A673 (cell line): ENCODE results near the gene IL4R. TPM values are rescaled to one million over a fixed set of nuclear protein-coding genes. Genes with fewer than 3 reads are reported as not detected.
"Not testable (repeated sequence)": the region's sequence is repeated elsewhere in the genome, so short reads cannot be mapped to it uniquely, and the experiment has no call there.

Experiments
- BruUV-seq: library from RNA; stranded (reverse); fragments of 400-500 nt; replicated peaks from 2 replicates; lab custom pipeline; 2021; lab: Mats Ljungman, UMichigan
- CTCF ChIA-PET: fragments of 300-600 bp; sonication (Branson Sonifier 250); formaldehyde crosslinking; loops from one replicate; lab custom pipeline; 2022; ENCODE audit warnings: antibody characterized with exemption; lab: Charles Lee
- POLR2A ChIA-PET: fragments of 300-600 bp; sonication (Branson Sonifier 250); formaldehyde crosslinking; loops from one replicate; lab custom pipeline; 2022; ENCODE audit warnings: antibody characterized with exemption; ENCODE audit not compliant: low non-redundant PET; lab: Charles Lee
- DNase-seq: peaks from one replicate; pipeline ENCODE4 v3.0.0-alpha.2; 2015; ENCODE audit warnings: low spot score
- H3K27ac ChIP-seq: fragments of 200-600 bp; sonication (generic); 2 replicates; pipeline ENCODE4 v1.5.1; 2016; ENCODE audit warnings: mixed run types, low read depth, mild to moderate bottlenecking, mixed read lengths, antibody characterized with exemption, low read length; ENCODE audit not compliant: poor library complexity, severe bottlenecking
- H3K27me3 ChIP-seq: fragments of 200-600 bp; sonication (generic); replicated peaks from 2 replicates; pipeline ENCODE4 v1.6.1; 2017; ENCODE audit warnings: mixed run types, low read depth, mild to moderate bottlenecking, mixed read lengths, antibody characterized with exemption, low read length; ENCODE audit not compliant: insufficient read depth, poor library complexity
- H3K36me3 ChIP-seq: fragments of 200-600 bp; sonication (generic); 2 replicates; pipeline ENCODE4 v1.6.1; 2016; ENCODE audit warnings: mixed run types, mild to moderate bottlenecking, mixed read lengths, antibody characterized with exemption, low read length; ENCODE audit not compliant: insufficient read depth, poor library complexity, severe bottlenecking
- H3K4me1 ChIP-seq: fragments of 200-600 bp; sonication (generic); 2 replicates; pipeline ENCODE4 v1.6.1; 2017; ENCODE audit warnings: mixed run types, mild to moderate bottlenecking, mixed read lengths, antibody characterized with exemption, low read length; ENCODE audit not compliant: insufficient read depth, poor library complexity, severe bottlenecking
- H3K4me3 ChIP-seq: fragments of 200-600 bp; sonication (generic); 2 replicates; pipeline ENCODE4 v1.5.1; 2016; ENCODE audit warnings: low read depth, mixed run types, mild to moderate bottlenecking, mixed read lengths, low read length; ENCODE audit not compliant: poor library complexity, severe bottlenecking
- H3K9me3 ChIP-seq: fragments of 200-600 bp; sonication (generic); 2 replicates; pipeline ENCODE4 v1.6.1; 2016; ENCODE audit warnings: mixed run types, low read depth, mild to moderate bottlenecking, mixed read lengths, antibody characterized with exemption, low read length; ENCODE audit not compliant: poor library complexity, severe bottlenecking
- EZH2 ChIP-seq: fragments of 200-600 bp; sonication (generic); IDR thresholded peaks from 2 replicates; pipeline ENCODE4 v1.6.1; 2017; ENCODE audit warnings: borderline replicate concordance, low read depth, mild to moderate bottlenecking, mixed read lengths, antibody characterized with exemption, low read length; ENCODE audit not compliant: poor library complexity, severe bottlenecking
- intact Hi-C: fragments of 100-400 bp; cut with micrococcal nuclease; formaldehyde crosslinking; loops from one replicate; pipeline ENCODE4 v1.10.0; 2022; ENCODE audit not compliant: unreplicated experiment
- total RNA-seq: library from RNA; stranded (reverse); gene quantifications from 2 replicates; pipeline ENCODE4 v1.2.3, GENCODE V29; 2021
- TF ChIP-seq, protein P1 (sequence below): fragments of 300-800, 200-600 bp; sonication (generic); conservative IDR thresholded peaks from 2 replicates; pipeline ENCODE4 v1.5.1; 2017; ENCODE audit warnings: low read depth, mild to moderate bottlenecking, antibody characterized with exemption, low read length, moderate library complexity, mixed read lengths

Gene IL4R
- total RNA-seq, 1 experiment from 2014 or later = 22.9 TPM

DNA sequence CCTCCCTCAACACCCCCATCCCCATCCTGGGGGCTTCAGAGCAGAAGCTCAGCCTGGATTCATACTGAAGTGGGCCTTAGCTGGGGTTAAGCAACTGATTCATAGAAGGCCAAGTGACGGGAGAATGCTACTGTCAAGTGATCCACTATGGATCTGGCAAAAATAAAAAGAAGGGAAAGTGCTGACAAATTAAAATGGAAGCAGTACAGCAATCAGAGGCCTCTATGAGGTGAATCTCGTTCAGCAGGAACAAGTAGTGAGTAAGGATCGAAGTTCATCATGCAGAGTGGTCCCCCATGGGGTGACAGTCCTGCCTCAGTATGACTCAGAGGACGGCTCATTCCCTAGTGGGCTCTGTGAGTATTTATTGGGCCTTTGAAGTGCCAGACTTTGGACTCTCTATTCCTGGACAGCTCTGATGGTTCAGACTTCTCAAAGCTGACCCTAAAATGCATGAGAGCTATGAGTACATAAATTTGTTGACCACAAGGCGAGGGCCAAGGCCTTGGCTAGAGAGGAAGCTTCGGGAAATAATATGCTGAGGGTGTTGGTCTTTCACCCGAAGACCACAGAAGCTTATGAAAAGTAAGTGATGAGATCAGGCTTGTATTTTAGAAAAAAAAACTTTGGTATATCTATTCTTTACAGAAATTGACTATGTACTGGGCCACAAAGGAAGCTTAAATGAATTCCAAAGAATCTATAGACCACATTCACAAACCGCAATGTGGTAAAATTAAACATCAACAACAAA, 39.9 kb upstream of the IL4R start:
- DNase-seq = no peak
- Histone ChIP-seq H3K4me3 (no peak overlapping the region), H3K27ac (no peak overlapping the region), H3K4me1 (peaks cover 8% of the 10 kb centered on the region), H3K9me3 (no peaks in the 10 kb centered on the region), H3K27me3 (no peaks in the 10 kb centered on the region), H3K36me3 (no peaks in the 10 kb centered on the region)
- POLR2A ChIA-PET = no interaction called here
- BruUV-seq = no TSS peak
- TF ChIP-seq EZH2 = no peak
- TF ChIP-seq, protein P1, sequence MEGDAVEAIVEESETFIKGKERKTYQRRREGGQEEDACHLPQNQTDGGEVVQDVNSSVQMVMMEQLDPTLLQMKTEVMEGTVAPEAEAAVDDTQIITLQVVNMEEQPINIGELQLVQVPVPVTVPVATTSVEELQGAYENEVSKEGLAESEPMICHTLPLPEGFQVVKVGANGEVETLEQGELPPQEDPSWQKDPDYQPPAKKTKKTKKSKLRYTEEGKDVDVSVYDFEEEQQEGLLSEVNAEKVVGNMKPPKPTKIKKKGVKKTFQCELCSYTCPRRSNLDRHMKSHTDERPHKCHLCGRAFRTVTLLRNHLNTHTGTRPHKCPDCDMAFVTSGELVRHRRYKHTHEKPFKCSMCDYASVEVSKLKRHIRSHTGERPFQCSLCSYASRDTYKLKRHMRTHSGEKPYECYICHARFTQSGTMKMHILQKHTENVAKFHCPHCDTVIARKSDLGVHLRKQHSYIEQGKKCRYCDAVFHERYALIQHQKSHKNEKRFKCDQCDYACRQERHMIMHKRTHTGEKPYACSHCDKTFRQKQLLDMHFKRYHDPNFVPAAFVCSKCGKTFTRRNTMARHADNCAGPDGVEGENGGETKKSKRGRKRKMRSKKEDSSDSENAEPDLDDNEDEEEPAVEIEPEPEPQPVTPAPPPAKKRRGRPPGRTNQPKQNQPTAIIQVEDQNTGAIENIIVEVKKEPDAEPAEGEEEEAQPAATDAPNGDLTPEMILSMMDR = no peak
- CTCF ChIA-PET = no interaction called here
- intact Hi-C loops = no loop called here

DNA sequence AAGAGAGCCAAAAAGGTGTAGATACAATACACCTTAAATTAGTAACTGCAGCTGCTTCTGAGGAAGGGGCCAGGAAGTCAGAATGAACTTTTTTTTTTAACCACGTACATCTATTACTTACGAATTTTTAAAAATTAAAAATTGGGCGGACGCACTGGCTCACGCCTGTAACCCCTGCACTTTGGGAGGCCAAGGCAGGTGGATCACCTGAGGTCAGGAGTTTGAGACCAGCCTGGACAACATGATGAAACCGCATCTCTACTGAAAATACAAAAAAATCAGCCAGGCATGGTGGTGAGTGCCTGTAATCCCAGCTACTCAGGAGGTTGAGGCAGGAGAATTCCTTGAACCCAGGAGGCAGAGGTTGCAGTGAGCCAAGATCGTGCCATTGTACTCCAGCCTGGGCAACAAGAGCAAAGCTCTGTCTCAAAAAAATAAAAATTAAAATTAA, 39.3 kb upstream of the IL4R start:
- intact Hi-C loops, H3K27me3 ChIP-seq, H3K4me1 ChIP-seq, CTCF ChIA-PET, H3K9me3 ChIP-seq, POLR2A ChIA-PET, DNase-seq, BruUV-seq, H3K4me3 ChIP-seq, H3K36me3 ChIP-seq, H3K27ac ChIP-seq: not testable (repeated sequence)

DNA sequence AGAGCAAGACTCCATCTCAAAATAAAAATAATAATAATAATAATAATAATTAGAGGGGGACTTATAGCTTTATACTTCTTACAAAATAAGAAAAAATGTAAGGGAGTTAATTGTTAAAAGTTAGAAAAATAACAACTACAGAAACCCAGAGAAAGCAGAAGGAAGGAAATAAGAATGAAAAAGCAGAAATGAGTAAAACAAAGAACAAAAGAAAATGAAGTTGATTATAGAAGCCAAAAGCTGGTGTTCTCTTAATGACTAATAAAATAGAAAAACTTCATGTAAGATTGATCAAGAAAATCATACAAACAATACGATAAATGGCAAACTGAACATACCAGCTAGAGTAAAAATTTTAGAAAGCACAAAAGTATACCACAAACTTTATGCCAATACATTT, 38.4 kb upstream of the IL4R start:
- no peaks in the 10 kb centered on the region for H3K36me3 ChIP-seq
- intact Hi-C loops = no loop called here
- no peak for DNase-seq
- H3K27ac ChIP-seq = no peak overlapping the region
- ChIA-PET POLR2A (interaction anchor here (0.6 kb wide), 1 partner anchor 905 kb away, joined by 4 read pairs; no protein-coding TSS in a partner anchor), CTCF (no interaction called here)
- H3K4me3 ChIP-seq = no peak overlapping the region
- H3K27me3 ChIP-seq = no peaks in the 10 kb centered on the region
- TF ChIP-seq, protein P1 = no peak
- no peak for TF ChIP-seq EZH2
- H3K4me1 ChIP-seq = no peaks in the 10 kb centered on the region
- H3K9me3 ChIP-seq = no peaks in the 10 kb centered on the region
- BruUV-seq = no TSS peak

- no peaks in the 10 kb centered on the region for H3K27me3 ChIP-seq
- no peak for DNase-seq
- POLR2A ChIA-PET = no interaction called here
- H3K36me3 ChIP-seq = no peaks in the 10 kb centered on the region
- no peak overlapping the region for H3K4me3 ChIP-seq
- no peak for TF ChIP-seq EZH2
- TF ChIP-seq, protein P1 = no peak
- no peak overlapping the region for H3K27ac ChIP-seq
- H3K9me3 ChIP-seq = no peaks in the 10 kb centered on the region
- BruUV-seq = no TSS peak
- CTCF ChIA-PET = no interaction called here
- intact Hi-C loops = no loop called here
- no peaks in the 10 kb centered on the region for H3K4me1 ChIP-seq
These were observed 32.5 kb upstream of the IL4R start for GRCh38 chr16:27281243-27281642.
